ENCODE measurements around the gene KCNS3.

Gene KCNS3

GRCh38 chr2:17916584-17916983 is 38.1 kb downstream of the KCNS3 start:
- Mint-ChIP-seq H3K4me1 (peaks cover 51% of the 10 kb centered on the region), H3K9me3 (no peaks in the 10 kb centered on the region), H3K4me3 (no peak overlapping the region), H3K36me3 (ENCODE audit: low read depth) (no peaks in the 10 kb centered on the region), H3K27me3 (ENCODE audit: low read depth, poor library complexity) (peaks cover 3% of the 10 kb centered on the region), H3K27ac (peak overlapping the region; percentile 83)
- TF ChIP-seq CTCF (IDR thresholded peaks at IDR 0.05) = no peak
- no peak for DNase-seq

- H3K27ac Mint-ChIP-seq = peak overlapping the region; percentile 86
- peaks cover 3% of the 10 kb centered on the region for H3K27me3 Mint-ChIP-seq (ENCODE audit: low read depth, poor library complexity)
- no peaks in the 10 kb centered on the region for H3K9me3 Mint-ChIP-seq
- peaks cover 31% of the 10 kb centered on the region for H3K4me1 Mint-ChIP-seq
- no peak for TF ChIP-seq CTCF (IDR thresholded peaks at IDR 0.05)
- H3K4me3 Mint-ChIP-seq = no peak overlapping the region
- no peak for DNase-seq
- no peaks in the 10 kb centered on the region for H3K36me3 Mint-ChIP-seq (ENCODE audit: low read depth)
Observed at GRCh38 chr2:17918789-17919188, 40.3 kb downstream of the KCNS3 start.

GRCh38 chr2:17930773-17931172 is 52.3 kb downstream of the KCNS3 start:
- DNase-seq = no peak
- Mint-ChIP-seq H3K36me3 (ENCODE audit: low read depth) (peaks cover 22% of the 10 kb centered on the region), H3K4me1 (peaks cover 19% of the 10 kb centered on the region), H3K27me3 (ENCODE audit: low read depth, poor library complexity) (no peaks in the 10 kb centered on the region), H3K4me3 (no peak overlapping the region), H3K27ac (no peak overlapping the region), H3K9me3 (peaks cover 15% of the 10 kb centered on the region)
- no peak for TF ChIP-seq CTCF (IDR thresholded peaks at IDR 0.05)

GRCh38 chr2:17933256-17933655 is 54.8 kb downstream of the KCNS3 start:
- Mint-ChIP-seq H3K4me3 (no peak overlapping the region), H3K4me1 (peaks cover 21% of the 10 kb centered on the region), H3K27me3 (ENCODE audit: low read depth, poor library complexity) (no peaks in the 10 kb centered on the region), H3K9me3 (peaks cover 8% of the 10 kb centered on the region), H3K27ac (no peak overlapping the region), H3K36me3 (ENCODE audit: low read depth) (peaks cover 16% of the 10 kb centered on the region)
- TF ChIP-seq CTCF (IDR thresholded peaks at IDR 0.05) = no peak
- DNase-seq = no peak

DNA sequence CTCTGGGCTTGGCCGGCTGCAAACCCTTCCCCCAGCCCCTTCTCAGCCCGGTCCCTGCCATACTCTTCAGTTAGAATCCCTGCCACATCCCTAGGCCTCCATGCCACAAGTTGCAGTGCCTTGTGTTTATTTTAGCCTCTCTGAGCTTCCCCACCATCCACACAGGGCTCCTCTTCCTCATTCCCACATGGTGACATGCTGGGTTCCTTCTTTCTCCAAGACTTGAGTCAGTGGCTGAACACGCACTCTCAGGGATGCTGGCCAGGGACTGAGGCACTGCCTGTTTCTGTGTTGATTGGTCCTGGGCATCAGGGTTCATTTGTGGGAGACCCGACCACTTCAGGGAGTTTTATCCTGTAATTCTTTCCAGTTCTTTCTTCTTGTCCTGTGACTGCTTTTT is 56.3 kb downstream of the KCNS3 start:
- DNase-seq = no peak
- Mint-ChIP-seq H3K36me3 (ENCODE audit: low read depth) (peaks cover 16% of the 10 kb centered on the region), H3K9me3 (peaks cover 16% of the 10 kb centered on the region), H3K27ac (peak overlapping the region; percentile 83), H3K27me3 (ENCODE audit: low read depth, poor library complexity) (no peaks in the 10 kb centered on the region), H3K4me1 (peaks cover 21% of the 10 kb centered on the region), H3K4me3 (peak overlapping the region; percentile 11)
- TF ChIP-seq CTCF (IDR thresholded peaks at IDR 0.05) = no peak

DNA sequence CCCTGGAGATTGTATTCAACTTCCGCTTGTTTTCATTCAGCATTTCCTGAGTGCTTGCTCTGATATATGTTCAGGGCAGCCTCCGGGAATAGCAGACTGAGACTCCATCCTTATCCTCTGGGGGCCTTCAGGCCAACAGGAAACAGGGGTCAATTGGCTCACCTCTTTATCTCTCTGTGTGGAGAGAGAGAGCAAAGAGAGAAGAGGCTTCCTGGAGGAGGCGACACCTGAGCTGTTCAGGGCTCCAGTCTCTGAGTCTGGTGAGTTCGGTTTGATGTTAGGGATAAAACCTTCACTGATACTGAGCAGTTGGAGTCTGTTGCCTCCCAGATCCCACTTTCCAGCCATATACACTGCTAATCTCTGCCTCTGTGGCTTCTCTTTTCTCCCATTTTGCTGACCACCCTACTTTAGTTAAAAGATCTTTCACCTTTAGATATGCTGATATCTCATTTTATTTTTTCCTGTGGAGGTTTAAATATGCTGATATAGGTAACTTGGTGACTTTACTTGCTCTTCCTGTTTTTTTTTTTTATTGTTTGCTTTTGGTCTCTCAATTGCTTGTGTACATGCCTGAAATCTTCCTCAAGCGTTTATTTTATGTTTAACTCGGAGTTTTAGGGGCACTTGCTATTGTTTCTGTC is 56.9 kb downstream of the KCNS3 start:
- Mint-ChIP-seq H3K4me1 (peaks cover 21% of the 10 kb centered on the region), H3K27ac (peak overlapping the region; percentile 83), H3K9me3 (peaks cover 16% of the 10 kb centered on the region), H3K36me3 (ENCODE audit: low read depth) (peaks cover 16% of the 10 kb centered on the region), H3K4me3 (peak overlapping the region; percentile 11), H3K27me3 (ENCODE audit: low read depth, poor library complexity) (no peaks in the 10 kb centered on the region)
- DNase-seq = no peak
- no peak for TF ChIP-seq CTCF (IDR thresholded peaks at IDR 0.05)

Data from nephron progenitor cell (in vitro differentiated cells).